MG63 (cell line): ENCODE data around the gene SLC25A33. TPM values are rescaled to one million over a fixed set of nuclear protein-coding genes. Genes with fewer than 3 reads are reported as not detected.
"Not testable (repeated sequence)": the region's sequence is repeated elsewhere in the genome, so short reads cannot be mapped to it uniquely, and the experiment has no call there.

Experiments
- DNase-seq: peaks from one replicate; pipeline ENCODE4 v3.0.0-alpha.2; 2020
- H3K27me3 ChIP-seq: fragments of 250-450 bp; sonication (Bioruptor Pico); 2 replicates; pipeline ENCODE4 v1.5.1; 2020; ENCODE audit warnings: mild to moderate bottlenecking, moderate library complexity
- H3K36me3 ChIP-seq: fragments of 250-450 bp; sonication (Bioruptor Pico); 2 replicates; pipeline ENCODE4 v1.5.1; 2020; ENCODE audit warnings: mild to moderate bottlenecking, moderate library complexity
- H3K4me3 ChIP-seq: fragments of 250-450 bp; sonication (Bioruptor Pico); 2 replicates; pipeline ENCODE4 v1.5.1; 2020; ENCODE audit warnings: mild to moderate bottlenecking, moderate library complexity
- H3K9me3 ChIP-seq: fragments of 250-450 bp; sonication (Bioruptor Pico); 2 replicates; pipeline ENCODE4 v1.5.1; 2020; ENCODE audit warnings: mild to moderate bottlenecking, moderate library complexity
- total RNA-seq: library from RNA; depleted of rRNA; stranded (reverse); fragments of >200 nt; shearing (Covaris generic); gene quantifications from 2 replicates; pipeline ENCODE4 v1.2.3, GENCODE V29; 2014; ENCODE audit warnings: low replicate concordance

Gene SLC25A33
- total RNA-seq, 1 experiment from 2014 or later = 16.6 TPM

DNA sequence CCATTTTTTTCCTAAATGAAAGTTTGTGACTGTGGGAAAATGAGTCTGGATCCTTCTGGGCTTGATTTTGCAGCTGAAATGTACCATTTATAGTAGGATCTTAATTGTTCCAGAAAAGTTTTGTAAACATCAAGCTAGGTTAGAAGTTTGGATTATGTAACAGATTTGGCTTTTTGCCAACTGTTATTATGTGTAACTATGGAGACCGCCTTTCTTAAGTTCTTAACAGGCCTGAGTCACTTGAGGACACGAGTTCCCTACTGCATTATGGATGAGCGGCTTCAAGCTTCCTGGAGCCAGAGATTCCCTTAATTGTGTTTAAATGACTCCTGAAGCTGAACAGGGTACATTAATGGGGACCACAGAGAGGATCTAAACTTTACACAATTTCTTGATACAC lies 22.2 kb downstream of the SLC25A33 start:
- DNase-seq = peak; percentile 52
- Histone ChIP-seq H3K9me3 (no peaks in the 10 kb centered on the region), H3K36me3 (peaks cover 26% of the 10 kb centered on the region), H3K27me3 (no peaks in the 10 kb centered on the region), H3K4me3 (no peak overlapping the region)

DNA sequence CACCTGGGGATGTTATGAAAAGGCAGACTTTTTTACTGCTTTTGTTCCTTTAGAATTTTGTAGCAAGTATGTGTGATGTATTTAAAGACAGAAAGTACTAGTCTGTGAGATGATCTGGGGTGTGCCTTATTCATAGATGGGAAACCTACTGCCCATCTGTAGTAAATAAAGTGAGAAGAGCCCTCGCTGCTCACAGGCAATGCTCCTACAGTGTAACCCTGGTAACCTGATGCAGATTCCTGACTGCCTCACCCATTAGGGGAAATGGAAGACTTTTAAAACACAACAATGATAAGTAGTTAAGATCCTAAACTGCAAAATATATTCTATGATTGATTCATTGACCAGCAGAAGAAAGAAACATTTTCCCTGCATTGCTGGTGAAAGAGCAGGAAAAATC lies 30.0 kb downstream of the SLC25A33 start:
- no peaks in the 10 kb centered on the region for H3K9me3 ChIP-seq
- peaks cover 6% of the 10 kb centered on the region; the same call in 1 of the 2 replicates for H3K36me3 ChIP-seq
- no peak overlapping the region for H3K4me3 ChIP-seq
- no peak for DNase-seq
- no peaks in the 10 kb centered on the region for H3K27me3 ChIP-seq

DNA sequence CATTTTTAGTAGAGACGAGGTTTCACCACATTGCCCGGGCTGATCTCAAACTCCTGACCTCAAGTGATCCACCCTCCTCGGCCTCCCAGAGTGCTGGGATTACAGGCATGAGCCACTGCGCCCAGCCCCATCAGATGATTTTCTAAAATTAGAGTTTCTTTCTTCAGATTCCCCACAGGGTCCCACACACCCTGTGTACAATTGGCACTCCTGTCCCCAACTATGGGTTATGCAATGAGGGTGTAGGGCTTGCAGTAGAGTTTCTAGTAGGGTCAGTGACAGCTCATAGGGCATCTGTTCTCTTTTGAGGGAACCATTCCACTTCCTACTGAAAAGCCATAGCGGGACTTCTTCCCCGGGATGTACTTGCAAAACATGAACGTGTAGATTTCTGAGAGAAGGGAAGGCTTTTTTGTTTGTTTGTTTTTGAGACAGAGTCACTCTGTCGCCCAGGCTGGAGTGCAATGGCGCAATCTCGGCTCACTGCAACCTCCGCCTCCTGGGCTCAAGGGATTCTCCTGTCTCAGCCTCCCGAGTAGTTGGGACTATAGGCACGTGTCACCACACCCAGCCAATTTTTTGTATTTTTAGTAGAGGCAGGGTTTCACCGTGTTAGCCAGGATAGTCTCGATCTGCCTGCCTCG lies 31.7 kb downstream of the SLC25A33 start:
- H3K36me3 ChIP-seq, H3K27me3 ChIP-seq, DNase-seq, H3K4me3 ChIP-seq, H3K9me3 ChIP-seq: not testable (repeated sequence)

DNA sequence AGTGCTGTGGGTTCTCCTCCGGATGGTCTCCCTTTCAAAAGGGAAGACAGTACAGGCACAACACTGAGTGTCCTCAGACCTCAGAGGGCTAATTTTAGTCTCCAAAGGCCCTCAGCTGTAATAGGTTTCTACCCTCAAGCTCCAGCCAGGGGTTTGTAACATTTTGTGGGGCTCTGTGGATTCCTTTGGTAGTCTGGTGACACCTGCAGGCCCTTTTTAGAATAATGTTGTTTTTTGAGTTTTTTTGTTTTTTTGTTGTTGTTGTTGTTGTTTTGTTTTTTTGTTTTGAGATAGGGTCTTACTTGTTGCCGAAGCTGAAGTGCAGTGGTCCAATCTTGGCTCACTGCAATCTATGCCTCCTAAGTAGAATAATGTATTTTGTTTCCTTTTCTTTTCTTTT lies 34.5 kb downstream of the SLC25A33 start:
- no peaks in the 10 kb centered on the region for H3K27me3 ChIP-seq
- no peak for DNase-seq
- peaks cover 6% of the 10 kb centered on the region; the same call in 1 of the 2 replicates for H3K36me3 ChIP-seq
- no peaks in the 10 kb centered on the region for H3K9me3 ChIP-seq
- no peak overlapping the region for H3K4me3 ChIP-seq

DNA sequence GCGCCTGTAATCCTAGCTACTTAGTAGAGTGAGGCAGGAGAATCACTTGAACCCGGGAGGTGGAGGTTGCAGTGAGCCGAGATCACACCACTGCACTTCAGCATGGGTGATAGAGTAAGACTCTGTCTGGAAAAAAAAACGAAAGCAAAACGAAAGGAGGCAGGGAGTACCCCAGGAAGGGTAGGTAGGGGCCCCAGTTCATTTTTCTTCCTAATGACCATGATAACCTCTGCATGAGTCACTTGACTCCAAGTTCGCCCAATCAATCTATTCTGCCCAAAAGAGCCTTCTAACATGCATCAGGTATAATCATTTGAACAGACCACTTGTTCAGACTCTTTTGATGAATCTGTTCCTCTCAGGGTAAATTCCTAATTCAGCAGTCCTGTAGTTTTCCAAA lies 36.2 kb downstream of the SLC25A33 start:
- Histone ChIP-seq H3K4me3 (no peak overlapping the region), H3K36me3 (peaks cover 8% of the 10 kb centered on the region; the same call in 1 of the 2 replicates), H3K9me3 (no peaks in the 10 kb centered on the region), H3K27me3 (no peaks in the 10 kb centered on the region)
- DNase-seq = no peak

DNA sequence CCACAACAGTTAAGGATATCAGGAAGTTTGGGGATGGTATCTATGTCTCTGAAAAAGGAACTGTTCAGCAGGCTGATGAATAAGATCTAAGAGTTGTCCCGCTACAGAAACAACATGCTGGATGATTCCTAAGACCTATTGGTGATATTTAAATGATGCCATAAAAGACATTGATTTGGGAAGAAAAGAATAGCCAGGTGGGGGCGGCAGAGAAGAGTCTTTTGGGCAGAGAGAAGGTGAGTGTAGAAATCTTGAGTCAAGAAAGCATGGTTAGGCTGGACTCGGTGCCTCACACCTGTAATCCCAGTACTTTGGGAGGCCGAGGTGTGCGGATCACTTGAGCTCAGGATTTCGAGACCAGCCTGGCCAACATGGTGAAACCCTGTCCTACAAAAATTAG lies 37.6 kb downstream of the SLC25A33 start:
- Histone ChIP-seq H3K9me3 (no peaks in the 10 kb centered on the region), H3K27me3 (no peaks in the 10 kb centered on the region), H3K36me3 (peaks cover 9% of the 10 kb centered on the region; the same call in 1 of the 2 replicates), H3K4me3 (no peak overlapping the region)
- no peak for DNase-seq

DNA sequence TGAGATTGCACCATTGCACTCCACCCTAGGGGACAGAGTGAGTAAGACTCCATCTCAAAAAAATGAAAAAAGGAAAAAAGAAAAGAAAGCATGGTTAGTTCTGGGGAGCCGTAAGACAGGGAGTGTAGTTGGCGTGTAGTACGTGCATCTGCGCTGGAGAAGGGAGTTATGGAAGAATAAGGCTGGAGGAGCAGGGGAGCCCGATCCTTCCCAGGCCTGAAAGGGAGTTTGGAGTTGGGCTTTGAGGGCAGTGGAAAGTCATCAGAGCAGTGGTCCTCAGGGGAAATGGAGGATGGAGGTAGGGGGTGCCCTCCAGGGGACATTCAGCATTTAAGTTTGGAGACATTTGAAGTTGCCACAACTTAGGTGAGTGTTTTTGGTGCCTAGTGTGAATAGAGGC lies 38.2 kb downstream of the SLC25A33 start:
- H3K27me3 ChIP-seq = no peaks in the 10 kb centered on the region
- peaks cover 11% of the 10 kb centered on the region; the same call in 1 of the 2 replicates for H3K36me3 ChIP-seq
- no peak overlapping the region for H3K4me3 ChIP-seq
- no peaks in the 10 kb centered on the region for H3K9me3 ChIP-seq
- no peak for DNase-seq

DNA sequence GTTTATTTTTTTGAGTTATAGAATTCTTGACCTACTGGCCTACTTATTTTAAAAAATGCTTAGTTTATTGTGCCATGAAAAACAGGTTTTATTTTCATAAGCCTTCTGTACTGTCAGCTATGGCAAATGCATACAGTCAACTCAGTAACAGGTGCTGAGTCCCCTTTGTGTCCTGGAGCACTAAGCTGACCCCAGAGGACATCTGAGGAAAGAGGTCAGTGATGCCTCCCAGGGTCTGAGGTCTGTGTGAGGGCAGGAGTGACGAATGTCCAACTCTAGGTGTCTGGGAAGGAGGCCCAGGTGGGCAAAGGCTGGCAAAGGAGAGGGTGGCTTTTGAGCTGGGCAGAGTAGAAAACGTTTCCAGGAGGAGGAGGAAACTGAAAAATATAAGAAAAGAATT lies 41.7 kb downstream of the SLC25A33 start:
- no peak for DNase-seq

DNA sequence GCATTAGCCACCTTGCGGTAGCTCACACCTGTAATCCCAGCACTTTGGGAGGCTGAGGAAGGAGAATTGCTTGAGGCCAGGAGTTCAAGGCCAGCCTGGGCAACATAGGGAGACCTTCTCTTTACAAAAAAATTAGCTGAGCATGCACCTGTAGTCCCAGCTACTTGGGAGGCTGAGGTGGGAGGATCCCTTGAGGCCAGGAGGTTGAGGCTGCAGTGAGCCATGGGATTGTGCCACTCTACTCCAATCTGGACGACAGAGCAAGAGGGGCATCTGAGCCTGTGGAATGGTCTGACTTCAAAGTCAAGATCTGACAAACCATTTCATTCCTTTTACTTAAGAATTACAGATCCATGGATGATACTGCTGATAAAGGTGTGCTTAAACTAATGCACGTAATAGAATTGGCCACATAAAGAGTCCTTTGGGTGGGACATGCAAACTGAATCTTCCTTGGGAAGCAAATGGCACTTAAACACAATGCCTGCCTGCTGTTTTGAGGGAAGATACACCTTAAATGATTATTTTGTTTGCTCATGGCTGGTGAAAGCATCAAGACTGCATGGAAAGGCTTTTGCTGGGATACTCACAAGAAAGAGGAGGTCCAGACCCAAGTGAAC lies 47.0 kb downstream of the SLC25A33 start:
- H3K27me3 ChIP-seq = no peaks in the 10 kb centered on the region
- no peaks in the 10 kb centered on the region for H3K9me3 ChIP-seq
- no peak for DNase-seq

More for the DNA sequence above, 41.7 kb downstream of the SLC25A33 start:
- H3K27me3 ChIP-seq = no peaks in the 10 kb centered on the region
- no peak overlapping the region for H3K4me3 ChIP-seq
- H3K36me3 ChIP-seq = peaks cover 7% of the 10 kb centered on the region; the same call in 1 of the 2 replicates
- no peaks in the 10 kb centered on the region for H3K9me3 ChIP-seq

DNA sequence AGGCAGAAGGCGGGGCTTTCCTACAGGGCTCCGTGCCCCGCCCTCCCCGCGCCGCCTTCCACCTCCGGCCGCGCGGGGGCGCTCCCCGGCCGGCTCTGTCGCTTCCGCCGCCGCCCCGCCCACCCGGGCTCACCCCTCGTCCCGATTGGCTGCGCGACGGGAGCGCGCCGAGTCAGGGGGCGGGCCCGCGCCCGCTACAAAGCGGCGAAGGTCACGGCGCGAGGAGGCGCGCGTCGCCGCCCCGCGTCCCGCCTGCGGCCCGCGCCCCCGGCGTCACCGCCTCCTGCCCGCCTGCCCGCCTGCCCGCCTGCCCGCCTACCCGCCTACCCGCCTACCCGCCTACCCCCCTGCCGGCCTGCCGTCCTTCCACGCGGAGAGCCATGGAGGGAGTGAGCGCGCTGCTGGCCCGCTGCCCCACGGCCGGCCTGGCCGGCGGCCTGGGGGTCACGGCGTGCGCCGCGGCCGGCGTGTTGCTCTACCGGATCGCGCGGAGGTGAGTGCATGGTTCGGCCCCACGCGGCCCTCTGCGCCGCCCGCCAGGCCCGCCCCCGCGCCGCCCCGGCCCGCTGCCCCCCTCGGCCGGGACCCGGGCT lies 49.4 kb downstream of the SLC25A33 start, which contains the start of gene TMEM201:
TMEM201 (plus strand) TSS at position 361 of the 593 bp plus-strand sequence; CDS start at position 381, 20 bp downstream.
- H3K4me3 ChIP-seq = peak within 1 kb of the TSS; percentile 74
- DNase-seq = peak; percentile 93
- peaks cover 11% of the 10 kb centered on the region for H3K36me3 ChIP-seq
- no peaks in the 10 kb centered on the region for H3K27me3 ChIP-seq
- H3K9me3 ChIP-seq = no peaks in the 10 kb centered on the region

More for the DNA sequence above, 47.0 kb downstream of the SLC25A33 start:
- Histone ChIP-seq H3K36me3 (peaks cover 12% of the 10 kb centered on the region), H3K4me3 (no peak overlapping the region)

DNA sequence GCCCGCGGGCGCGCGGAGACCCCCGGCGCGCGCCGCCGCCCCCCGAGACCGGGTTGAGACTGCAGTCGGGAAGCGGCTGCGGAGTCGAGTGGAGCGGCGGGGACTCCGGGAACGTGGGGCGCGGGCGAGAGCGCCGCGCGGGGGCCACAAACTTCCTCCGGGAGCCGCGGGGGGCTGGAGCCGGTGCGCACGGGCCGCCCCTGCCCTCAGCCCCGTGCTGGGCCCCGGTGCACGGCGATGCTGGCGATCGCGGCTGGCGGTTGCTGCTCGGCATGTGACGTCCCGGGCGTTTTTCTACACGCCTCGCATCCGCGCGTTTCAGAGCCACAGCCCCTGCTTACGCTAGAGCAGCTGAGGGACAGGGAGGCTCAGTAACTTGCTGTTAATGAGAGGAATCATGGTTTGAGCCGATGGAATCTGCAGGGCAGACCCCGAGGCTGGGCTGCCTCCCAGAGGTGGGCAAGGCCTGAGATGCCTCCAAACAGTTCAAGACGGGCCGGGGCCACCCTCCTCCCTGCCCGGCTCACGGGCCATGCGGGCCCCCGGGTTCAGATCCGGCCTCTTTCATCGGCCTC lies 50.0 kb downstream of the SLC25A33 start:
- DNase-seq = peak; percentile 25
- Histone ChIP-seq H3K27me3 (no peaks in the 10 kb centered on the region), H3K4me3 (peak overlapping the region; percentile 74), H3K36me3 (peaks cover 11% of the 10 kb centered on the region), H3K9me3 (no peaks in the 10 kb centered on the region)

DNA sequence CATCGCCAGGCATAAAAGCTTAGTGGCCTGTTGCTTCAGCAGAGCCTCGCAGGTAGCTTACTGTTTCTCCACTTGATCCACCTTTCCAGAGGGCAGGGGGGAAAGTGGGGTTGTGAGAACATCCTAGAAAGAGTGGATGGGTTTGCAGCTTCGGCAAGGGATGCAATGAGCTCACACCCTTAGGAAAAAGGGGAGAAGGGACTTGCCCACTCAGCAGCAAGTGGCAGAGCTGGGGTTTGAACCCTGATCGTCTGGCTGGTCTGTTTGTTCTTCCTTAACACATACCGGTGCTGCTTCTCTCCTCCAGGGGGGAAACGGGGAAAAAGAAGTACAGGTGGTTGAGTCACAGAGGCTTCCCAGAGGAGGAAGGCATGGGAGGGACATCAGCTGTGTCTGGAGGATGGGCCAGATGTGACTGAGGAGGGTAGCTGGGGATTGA lies 50.5 kb downstream of the SLC25A33 start:
- Histone ChIP-seq H3K27me3 (no peaks in the 10 kb centered on the region), H3K9me3 (no peaks in the 10 kb centered on the region), H3K4me3 (peak overlapping the region; percentile 74), H3K36me3 (peaks cover 11% of the 10 kb centered on the region)
- no peak for DNase-seq

DNA sequence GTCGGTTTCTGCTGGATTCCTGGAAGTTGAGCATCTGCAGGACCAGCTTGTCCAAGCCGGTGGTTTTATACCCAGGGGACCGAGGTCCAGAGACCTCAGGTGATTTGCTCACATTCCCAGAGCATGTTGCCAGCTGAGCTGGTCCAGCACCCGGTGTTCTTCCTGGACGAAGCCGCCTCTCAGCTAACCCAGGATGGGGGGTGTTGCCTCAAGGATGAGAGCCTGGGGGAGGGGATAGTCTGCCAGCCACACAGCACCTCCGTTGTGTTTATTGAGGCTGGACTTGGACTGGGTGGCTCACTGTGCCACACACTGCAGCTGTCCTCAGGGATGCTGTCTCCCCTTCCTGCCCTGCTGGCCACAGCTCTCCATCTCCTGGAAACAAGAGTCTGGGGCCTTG lies 50.9 kb downstream of the SLC25A33 start:
- no peak for DNase-seq
- Histone ChIP-seq H3K4me3 (peak overlapping the region; percentile 74), H3K36me3 (peaks cover 9% of the 10 kb centered on the region; the same call in 1 of the 2 replicates), H3K27me3 (no peaks in the 10 kb centered on the region), H3K9me3 (no peaks in the 10 kb centered on the region)

DNA sequence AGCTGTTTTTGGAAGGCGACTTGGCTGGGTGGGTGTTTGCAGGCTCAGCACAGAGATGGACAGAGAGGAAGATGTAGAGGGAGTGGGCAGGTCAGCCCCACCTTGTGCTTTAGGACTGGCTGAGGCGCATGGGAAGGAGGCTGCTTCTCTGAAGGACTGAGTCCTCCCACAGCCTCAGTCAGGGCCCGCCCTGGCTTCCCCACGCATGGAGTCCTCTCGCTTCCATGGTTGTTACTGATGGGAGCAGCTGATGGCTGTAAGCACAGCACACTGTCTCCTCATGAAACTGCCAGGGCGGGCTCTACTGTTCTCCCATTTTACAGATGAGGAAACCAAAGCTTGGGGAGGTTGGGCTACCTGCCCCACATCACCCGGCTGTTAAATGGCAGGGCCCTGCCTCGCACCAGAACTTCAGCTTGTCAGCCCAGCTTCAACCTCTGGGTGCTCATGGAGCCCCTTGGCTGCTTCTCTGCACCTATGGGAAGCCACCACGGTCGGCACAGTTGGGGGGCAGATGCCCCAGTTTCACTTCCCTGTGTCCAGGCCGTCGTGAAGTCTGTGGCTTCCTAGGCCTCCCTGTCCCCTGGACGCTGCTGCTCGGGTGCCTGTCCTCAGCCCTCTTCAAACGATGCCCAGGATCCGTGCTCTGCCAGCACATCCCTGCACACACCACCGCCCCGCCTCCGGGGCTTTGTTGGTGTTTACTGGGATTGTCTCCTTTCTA lies 51.8 kb downstream of the SLC25A33 start:
- Histone ChIP-seq H3K4me3 (no peak overlapping the region), H3K27me3 (no peaks in the 10 kb centered on the region), H3K36me3 (peaks cover 9% of the 10 kb centered on the region; the same call in 1 of the 2 replicates), H3K9me3 (no peaks in the 10 kb centered on the region)
- no peak for DNase-seq

DNA sequence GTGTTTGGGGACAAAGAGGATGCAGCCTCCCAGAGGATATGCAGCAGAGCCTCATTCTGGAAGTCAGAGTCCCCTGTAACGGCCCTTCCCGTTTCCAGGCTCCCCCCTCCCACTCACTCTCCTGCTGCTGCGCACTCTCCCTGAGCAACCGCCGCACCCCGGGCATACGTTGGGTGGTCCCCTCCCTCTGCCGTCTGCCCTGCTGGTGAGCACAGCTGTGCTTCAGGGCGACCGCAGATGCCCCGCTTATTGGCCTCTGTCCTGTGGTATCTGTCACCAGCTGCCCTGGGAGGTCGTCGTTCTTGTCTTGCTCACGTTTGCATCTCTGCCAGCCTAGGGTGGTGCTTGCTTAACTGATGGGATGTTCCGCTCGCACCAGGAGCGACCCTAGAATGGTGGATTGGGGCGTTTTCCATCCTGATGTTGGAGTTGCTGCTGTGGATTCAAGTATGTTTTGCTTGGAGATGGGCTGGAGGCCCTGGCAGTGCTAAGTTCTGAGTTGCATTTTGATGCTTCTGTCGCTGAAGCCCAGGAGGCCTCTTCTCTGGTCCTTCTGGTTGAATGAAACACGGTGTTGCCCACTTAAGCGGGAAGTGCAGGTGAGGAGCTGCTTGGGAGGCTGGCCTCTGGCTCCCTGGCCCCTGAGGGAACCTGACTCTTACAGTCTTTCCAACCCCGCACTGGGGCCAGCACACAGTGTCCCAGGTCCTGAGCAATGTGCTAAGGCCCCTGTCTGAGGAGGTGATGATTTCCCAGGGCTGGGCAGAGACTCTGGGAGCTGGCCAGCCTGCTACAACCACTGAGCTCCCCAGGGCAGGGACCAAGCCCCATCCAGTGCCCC lies 52.6 kb downstream of the SLC25A33 start:
- H3K36me3 ChIP-seq = peaks cover 9% of the 10 kb centered on the region; the same call in 1 of the 2 replicates
- H3K27me3 ChIP-seq = no peaks in the 10 kb centered on the region
- H3K4me3 ChIP-seq = no peak overlapping the region
- no peak for DNase-seq
- no peaks in the 10 kb centered on the region for H3K9me3 ChIP-seq
